ENCODE data around the gene SPTBN1. TPM values are rescaled to one million over a fixed set of nuclear protein-coding genes. Genes with fewer than 3 reads are reported as not detected.

The SPTBN1 gene
- total RNA-seq, 1 donor = 200 TPM

DNA sequence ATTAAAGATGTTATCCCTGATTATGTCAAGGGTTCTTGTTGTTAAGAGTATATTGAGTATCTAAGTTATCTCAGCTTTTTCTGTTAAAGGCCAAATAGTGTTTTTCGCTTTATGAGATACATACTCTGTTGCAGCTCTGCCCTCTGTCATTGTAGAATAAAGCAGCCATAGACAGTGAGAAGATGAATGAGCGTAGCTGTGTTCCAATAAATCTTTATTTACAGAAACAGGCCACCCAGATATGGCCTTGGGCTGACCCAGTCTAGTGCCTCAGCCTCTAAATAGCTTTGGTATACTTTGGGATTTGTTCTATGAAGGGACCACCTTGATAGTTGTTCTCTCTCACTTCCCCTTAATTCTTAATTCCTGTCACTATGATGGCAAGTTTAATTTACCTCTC lies 194.5 kb downstream of the SPTBN1 start:
- no peak for DNase-seq (ENCODE audit: low read depth)
- H3K4me3 ChIP-seq (ENCODE audit: low read depth, low read length) = no peak overlapping the region
- no peak for TF ChIP-seq CTCF (IDR thresholded peaks at IDR 0.05; ENCODE audit: insufficient read depth, low read depth, low read length)

GRCh38 chr2:54651291-54651690 lies 195.2 kb downstream of the SPTBN1 start:
- DNase-seq (ENCODE audit: low read depth) = no peak
- TF ChIP-seq CTCF (IDR thresholded peaks at IDR 0.05; ENCODE audit: insufficient read depth, low read depth, low read length) = no peak
- no peak overlapping the region for H3K4me3 ChIP-seq (ENCODE audit: low read depth, low read length)

GRCh38 chr2:54652540-54652939 lies 196.4 kb downstream of the SPTBN1 start:
- no peak for DNase-seq (ENCODE audit: low read depth)
- no peak overlapping the region for H3K4me3 ChIP-seq (ENCODE audit: low read depth, low read length)
- no peak for TF ChIP-seq CTCF (IDR thresholded peaks at IDR 0.05; ENCODE audit: insufficient read depth, low read depth, low read length)

- H3K4me3 ChIP-seq (ENCODE audit: low read depth, low read length) = no peak overlapping the region
- no peak for DNase-seq (ENCODE audit: low read depth)
- no peak for TF ChIP-seq CTCF (IDR thresholded peaks at IDR 0.05; ENCODE audit: insufficient read depth, low read depth, low read length)
Measured at GRCh38 chr2:54653572-54654204, 197.6 kb downstream of the SPTBN1 start.

DNA sequence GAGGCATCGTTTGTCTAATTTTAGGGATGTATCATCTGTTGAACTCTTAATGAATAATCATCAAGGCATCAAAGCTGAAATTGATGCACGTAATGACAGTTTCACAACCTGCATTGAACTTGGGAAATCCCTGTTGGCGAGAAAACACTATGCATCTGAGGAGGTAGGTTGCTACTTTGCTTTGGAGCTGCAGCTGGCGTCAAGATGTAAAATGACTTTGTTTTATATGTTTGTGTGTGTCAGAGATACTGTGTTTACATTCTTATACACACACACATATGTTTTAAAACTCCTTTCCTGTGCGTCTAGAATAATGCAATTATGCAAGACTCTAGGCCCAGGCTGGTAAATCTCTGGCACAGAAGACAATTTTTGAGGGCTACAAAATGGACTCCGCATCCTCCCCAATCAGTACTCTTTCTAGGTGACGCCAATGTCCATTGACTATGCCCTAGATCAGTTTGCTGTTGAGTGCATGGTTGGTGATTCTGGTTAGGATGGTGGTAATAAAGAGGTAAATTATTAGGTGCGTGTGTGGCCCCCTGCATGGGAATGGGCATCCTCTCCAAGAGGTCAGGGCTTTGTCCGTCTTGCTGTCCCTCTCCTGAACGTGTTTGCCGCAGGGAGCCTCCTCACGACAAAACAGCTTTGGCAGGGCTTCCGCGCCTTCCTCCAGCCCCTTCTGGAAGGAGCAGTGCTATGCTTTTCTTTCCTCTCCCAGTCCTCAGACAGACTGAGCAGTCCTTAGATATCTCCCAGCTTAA lies 199.1 kb downstream of the SPTBN1 start:
- H3K4me3 ChIP-seq (ENCODE audit: low read depth, low read length) = no peak overlapping the region
- DNase-seq (ENCODE audit: low read depth) = peak; percentile 82
- TF ChIP-seq CTCF (IDR thresholded peaks at IDR 0.05; ENCODE audit: insufficient read depth, low read depth, low read length) = no peak

- DNase-seq (ENCODE audit: low read depth) = no peak
- no peak overlapping the region for H3K4me3 ChIP-seq (ENCODE audit: low read depth, low read length)
- no peak for TF ChIP-seq CTCF (IDR thresholded peaks at IDR 0.05; ENCODE audit: insufficient read depth, low read depth, low read length)
Measured at GRCh38 chr2:54656863-54657262, 200.7 kb downstream of the SPTBN1 start.
